Astrocyte of the hippocampus (primary cell): ENCODE data around the gene TCF12.
"Not testable (repeated sequence)": the region's sequence is repeated elsewhere in the genome, so short reads cannot be mapped to it uniquely, and the experiment has no call there.

Source experiments
- DNase-seq: peaks from one replicate; pipeline ENCODE4 v3.0.0; 2011; ENCODE audit warnings: low read depth, low spot score

TCF12 gene

GRCh38 chr15:56977232-56977631 is 58.8 kb downstream of the TCF12 start:
- no peak for DNase-seq

GRCh38 chr15:56978898-56979662 is 60.6 kb downstream of the TCF12 start:
- DNase-seq, result no peak

GRCh38 chr15:56980473-56980872 is 62.0 kb downstream of the TCF12 start:
- DNase-seq, result no peak

- DNase-seq, result no peak
Observed at GRCh38 chr15:56981160-56981559, 62.7 kb downstream of the TCF12 start.

- no peak for DNase-seq
Observed at GRCh38 chr15:56982987-56983386, 64.5 kb downstream of the TCF12 start.

- peak; percentile 3 for DNase-seq
Observed at GRCh38 chr15:56984681-56985481, 66.4 kb downstream of the TCF12 start.

GRCh38 chr15:56985856-56986255 is 67.4 kb downstream of the TCF12 start:
- DNase-seq, result no peak

GRCh38 chr15:56987286-56987685 is 68.8 kb downstream of the TCF12 start:
- DNase-seq, result peak; percentile 6

- no peak for DNase-seq
Observed at GRCh38 chr15:56988219-56988618, 69.8 kb downstream of the TCF12 start.

GRCh38 chr15:56989411-56989924 is 71.0 kb downstream of the TCF12 start:
- DNase-seq, result peak; percentile 3

- DNase-seq, result no peak
Observed at GRCh38 chr15:56991017-56991416, 72.6 kb downstream of the TCF12 start.

GRCh38 chr15:56992725-56993124 is 74.3 kb downstream of the TCF12 start:
- no peak for DNase-seq

- no peak for DNase-seq
Observed at GRCh38 chr15:56994280-56994679, 75.8 kb downstream of the TCF12 start.

GRCh38 chr15:56996093-56996492 is 77.6 kb downstream of the TCF12 start:
- no peak for DNase-seq

- peak; percentile 38 for DNase-seq
Observed at GRCh38 chr15:56996746-56997470, 78.5 kb downstream of the TCF12 start.

GRCh38 chr15:57003418-57003817 is 85.0 kb downstream of the TCF12 start:
- peak; percentile 71 for DNase-seq

GRCh38 chr15:57005244-57005643 is 86.8 kb downstream of the TCF12 start:
- no peak for DNase-seq

GRCh38 chr15:57007797-57008196 is 89.4 kb downstream of the TCF12 start:
- DNase-seq, result not testable (repeated sequence)

GRCh38 chr15:57010724-57011123 is 92.3 kb downstream of the TCF12 start:
- no peak for DNase-seq

- no peak for DNase-seq
Observed at GRCh38 chr15:57012556-57012955, 94.1 kb downstream of the TCF12 start.

- not testable (repeated sequence) for DNase-seq
Observed at GRCh38 chr15:57014896-57015295, 96.5 kb downstream of the TCF12 start.

GRCh38 chr15:57015360-57015759 is 96.9 kb downstream of the TCF12 start:
- DNase-seq, result no peak
